Measurements from ENCODE around the gene AAMP. TPM values are rescaled to one million over a fixed set of nuclear protein-coding genes. Genes with fewer than 3 reads are reported as not detected.

Gene AAMP
- total RNA-seq, 4 donors from 2014 or later = 87.1 to 134 (median 96.0) TPM

- intact Hi-C loops (cut with DNase I; ENCODE audit: low total_unique reads) = loop anchor here (2.0 to 10.0 kb wide), 8 partner anchors 17 to 1605 kb away; partner anchors contain the start of genes BCS1L, CNOT9, DNAJB2 and USP37
- DNase-seq = peak; percentile 37 to 45
- no peaks in the 10 kb centered on the region for H3K27me3 ChIP-seq
- in situ Hi-C loops (cut with MboI; ENCODE audit: low sequenced_read_pairs in 4 of 4) = loop anchor here in 3 of 4 donors (25.0 kb wide), 1 partner anchor 373 kb away; the partner anchor contains the start of genes BCS1L (in 3 of the 3), RNF25 (in 3 of the 3), STK36 (in 3 of the 3) and ZNF142 (in 3 of the 3)
- peak overlapping the region; percentile 71 to 100 (median 96) for H3K4me3 ChIP-seq
- no peaks in the 10 kb centered on the region for H3K9me3 ChIP-seq
- H3K4me1 ChIP-seq = peaks cover 62 to 74% of the 10 kb centered on the region in 2 donors
- no peak for TF ChIP-seq CTCF (IDR thresholded peaks at IDR 0.05 in 4 of 5, conservative IDR thresholded peaks at IDR 0.05 in 1 of 5)
- TF ChIP-seq POLR2A (IDR thresholded peaks at IDR 0.05) = peak in 1 of 2 donors; percentile 23
- H3K27ac ChIP-seq = peak overlapping the region; percentile 93 to 100 (median 98)
- ATAC-seq = peak in 1 of 2 donors; percentile 12
- H3K36me3 ChIP-seq = no peaks in the 10 kb centered on the region
Observed at GRCh38 chr2:218289639-218290315, 19.8 kb upstream of the AAMP start.

DNA sequence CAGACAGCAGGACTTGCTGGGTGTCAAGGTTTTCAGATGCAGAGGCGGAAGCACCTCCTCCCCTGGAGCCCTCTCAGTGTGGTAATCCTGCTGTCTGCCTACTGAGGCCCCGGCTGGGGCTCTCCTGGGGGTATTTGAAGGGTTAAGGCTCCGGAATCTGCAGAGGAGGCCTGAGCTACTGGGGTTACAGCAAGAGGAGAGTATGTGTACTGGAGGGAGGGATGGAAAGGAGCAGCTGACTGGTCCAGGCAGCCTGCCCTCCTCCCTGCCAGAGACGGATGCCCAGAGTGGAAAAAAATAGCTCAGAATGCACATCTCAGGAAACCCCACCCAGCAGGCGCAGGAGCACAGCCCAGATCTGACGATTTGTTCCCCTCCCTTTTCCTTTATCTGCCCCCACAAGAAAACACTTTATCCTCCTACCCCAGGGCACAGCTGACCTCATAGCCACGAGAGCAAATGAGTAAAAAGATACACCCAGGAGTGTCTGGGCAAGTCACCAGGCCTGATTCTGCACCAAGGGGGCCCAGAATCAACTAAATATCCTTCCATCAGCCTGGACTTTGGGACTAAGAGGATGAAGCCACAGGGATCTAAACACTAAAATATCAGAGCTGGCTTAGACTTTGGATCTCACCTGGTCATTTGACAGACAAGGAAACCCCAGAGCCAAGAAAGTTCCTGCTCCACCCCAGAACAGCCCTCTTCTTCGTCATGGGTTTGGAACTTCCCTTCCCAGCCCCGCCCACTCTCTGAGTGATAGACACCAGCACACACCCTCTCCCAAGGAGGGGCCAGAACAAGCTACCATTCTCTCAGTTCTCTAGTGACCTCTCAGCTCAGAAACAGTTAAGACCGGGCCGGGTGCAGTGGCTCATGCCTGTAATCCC, 16.9 kb upstream of the AAMP start:
- Histone ChIP-seq H3K36me3 (peaks cover 0 to under 1% of the 10 kb centered on the region in 2 donors), H3K27ac (peak overlapping the region; percentile 93 to 100 (median 98)), H3K4me1 (peaks cover 92 to 97% of the 10 kb centered on the region in 2 donors), H3K27me3 (no peaks in the 10 kb centered on the region), H3K9me3 (no peaks in the 10 kb centered on the region), H3K4me3 (peak overlapping the region; percentile 59 to 70 (median 61))
- DNase-seq = peak; percentile 92 to 96
- intact Hi-C loops (cut with DNase I; ENCODE audit: low total_unique reads) = loop anchor here (10.0 kb wide), 4 partner anchors 382 to 1602 kb away; partner anchors contain the start of gene DNAJB2
- peak; percentile 66 to 70 for ATAC-seq
- TF ChIP-seq CTCF (IDR thresholded peaks at IDR 0.05 in 4 of 5, conservative IDR thresholded peaks at IDR 0.05 in 1 of 5) (no peak), POLR2A (IDR thresholded peaks at IDR 0.05) (peak; percentile 66 to 69)
- in situ Hi-C loops (cut with MboI; ENCODE audit: low sequenced_read_pairs in 4 of 4) = loop anchor here in 3 of 4 donors (25.0 kb wide), 1 partner anchor 375 kb away; the partner anchor contains the start of genes BCS1L (in 3 of the 3), RNF25 (in 3 of the 3), STK36 (in 3 of the 3) and ZNF142 (in 3 of the 3)

- Histone ChIP-seq H3K27ac (peak overlapping the region; percentile 93 to 100 (median 98)), H3K9me3 (no peaks in the 10 kb centered on the region), H3K27me3 (no peaks in the 10 kb centered on the region), H3K4me1 (peaks cover 90 to 97% of the 10 kb centered on the region in 2 donors), H3K36me3 (peaks cover 0 to 12% of the 10 kb centered on the region in 2 donors), H3K4me3 (peak overlapping the region; percentile 59 to 70 (median 61))
- DNase-seq = peak; percentile 77 to 92
- intact Hi-C loops (cut with DNase I; ENCODE audit: low total_unique reads) = loop anchor here (2.0 to 10.0 kb wide), 5 partner anchors 15 to 1601 kb away; partner anchors contain the start of genes AAMP, DNAJB2 and PNKD
- in situ Hi-C loops (cut with MboI; ENCODE audit: low sequenced_read_pairs in 4 of 4) = loop anchor here in 3 of 4 donors (25.0 kb wide), 1 partner anchor 377 kb away; the partner anchor contains the start of genes BCS1L (in 3 of the 3), RNF25 (in 3 of the 3), STK36 (in 3 of the 3) and ZNF142 (in 3 of the 3)
- TF ChIP-seq CTCF (IDR thresholded peaks at IDR 0.05 in 4 of 5, conservative IDR thresholded peaks at IDR 0.05 in 1 of 5) (no peak), POLR2A (IDR thresholded peaks at IDR 0.05) (peak; percentile 43 to 49)
- ATAC-seq = peak; percentile 48 to 55
Observed at GRCh38 chr2:218285604-218286003, 15.7 kb upstream of the AAMP start.

Measured in gastrocnemius medialis (tissue), 4 donors.